ENCODE data around the gene THSD4. TPM values are rescaled to one million over a fixed set of nuclear protein-coding genes. Genes with fewer than 3 reads are reported as not detected.

The THSD4 gene
- polyA plus RNA-seq, 2 of the 4 experiments (the other 2 are of a cell fraction) = 15.8 to 40.7 TPM

DNA sequence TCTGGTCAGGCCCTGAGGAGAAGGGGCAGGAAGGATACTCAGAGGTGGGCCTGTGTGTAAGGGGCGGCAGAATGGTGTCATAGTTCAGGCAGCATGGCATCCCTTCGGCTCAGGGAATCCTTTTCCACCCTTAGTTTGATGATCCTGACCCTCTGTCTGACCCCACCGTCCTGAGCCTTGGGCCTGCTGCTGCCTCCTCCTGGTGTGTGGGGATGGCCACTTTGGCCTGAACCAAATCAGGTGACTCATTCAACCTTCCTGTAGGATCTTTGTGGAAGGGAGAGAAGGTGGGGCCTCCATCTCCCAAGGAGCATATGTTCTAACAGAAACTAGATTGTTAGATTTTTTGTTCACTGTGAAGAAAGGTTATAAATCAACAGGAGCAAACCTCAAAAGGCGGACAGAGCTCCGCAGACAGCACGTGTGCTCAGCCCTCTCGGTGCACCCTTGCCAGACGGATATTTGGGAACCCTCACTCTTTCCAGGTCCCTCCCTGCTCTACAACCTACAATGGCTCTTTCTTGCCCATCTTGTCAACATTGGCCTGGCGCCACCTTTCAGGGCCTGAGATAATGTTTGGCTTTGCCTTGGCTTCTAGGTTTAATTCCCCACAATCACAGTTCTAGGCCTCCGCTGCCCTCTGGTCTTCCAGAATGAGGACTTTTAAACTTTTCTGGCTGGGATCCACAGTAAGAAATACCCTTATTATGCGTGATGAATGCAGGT lies 21.7 kb downstream of the THSD4 start (continued):
- TF ChIP-seq NR3C1 (IDR thresholded peaks at IDR 0.05) (no peak), CBX8 (IDR thresholded peaks at IDR 0.05) (no peak), MAZ (IDR thresholded peaks at IDR 0.05; ENCODE audit: borderline replicate concordance, low read depth, low read length) (no peak), JUN (IDR thresholded peaks at IDR 0.05) (no peak; a peak in 1 of 5 replicates), FOSB (CRISPR knock-in tag; IDR thresholded peaks at IDR 0.05) (no peak), POLR2A (IDR thresholded peaks at IDR 0.05; ENCODE audit: low read length) (no peak), GATA3 (IDR thresholded peaks at IDR 0.05; ENCODE audit: borderline replicate concordance) (no peak), FOSL2 (IDR thresholded peaks at IDR 0.05) (no peak), FOSL2 (CRISPR knock-in tag; IDR thresholded peaks at IDR 0.05) (peak; percentile 74), TP53 (CRISPR knock-in tag; IDR thresholded peaks at IDR 0.05) (no peak), MYC (IDR thresholded peaks at IDR 0.05; ENCODE audit: borderline replicate concordance, low read length) (no peak), KDM1A (IDR thresholded peaks at IDR 0.05; ENCODE audit: low read depth) (no peak), HOXA7 (CRISPR knock-in tag; IDR thresholded peaks at IDR 0.05) (no peak), MAFK (IDR thresholded peaks at IDR 0.05; ENCODE audit: partially characterized antibody) (no peak), RNF2 (IDR thresholded peaks at IDR 0.05; ENCODE audit: borderline replicate concordance, low read depth) (no peak), NFE2L2 (conservative IDR thresholded peaks at IDR 0.05; ENCODE audit: low read length) (no peak), TFCP2L1 (CRISPR knock-in tag; IDR thresholded peaks at IDR 0.05) (no peak), KDM5A (IDR thresholded peaks at IDR 0.05) (no peak), JUNB (IDR thresholded peaks at IDR 0.05) (peak; percentile 6; the same call in 1 of the 2 replicates), ZSCAN20 (CRISPR knock-in tag; IDR thresholded peaks at IDR 0.05) (no peak), ZC3H11A (IDR thresholded peaks at IDR 0.05) (no peak), FOXS1 (CRISPR knock-in tag; IDR thresholded peaks at IDR 0.05) (no peak), EHMT2 (IDR thresholded peaks at IDR 0.05; ENCODE audit: low read depth) (no peak), CEBPB (IDR thresholded peaks at IDR 0.05) (no peak), HDAC2 (IDR thresholded peaks at IDR 0.05) (no peak), EP300 (IDR thresholded peaks at IDR 0.05) (no peak), CHD2 (IDR thresholded peaks at IDR 0.05; ENCODE audit: low read length, partially characterized antibody) (no peak), PHF8 (IDR thresholded peaks at IDR 0.05; ENCODE audit: borderline replicate concordance, low read depth) (no peak), CHD4 (IDR thresholded peaks at IDR 0.05; ENCODE audit: borderline replicate concordance) (no peak), BHLHE40 (IDR thresholded peaks at IDR 0.05; ENCODE audit: low read depth, low read length) (no peak), POLR2AphosphoS2 (conservative IDR thresholded peaks at IDR 0.05; ENCODE audit: low read length) (no peak), RFX5 (IDR thresholded peaks at IDR 0.05) (no peak), SMC3 (IDR thresholded peaks at IDR 0.05) (0 out of 3 replicates have a peak, but pooled peaks have one; percentile 7)
- TF ChIP-seq, protein P1, sequence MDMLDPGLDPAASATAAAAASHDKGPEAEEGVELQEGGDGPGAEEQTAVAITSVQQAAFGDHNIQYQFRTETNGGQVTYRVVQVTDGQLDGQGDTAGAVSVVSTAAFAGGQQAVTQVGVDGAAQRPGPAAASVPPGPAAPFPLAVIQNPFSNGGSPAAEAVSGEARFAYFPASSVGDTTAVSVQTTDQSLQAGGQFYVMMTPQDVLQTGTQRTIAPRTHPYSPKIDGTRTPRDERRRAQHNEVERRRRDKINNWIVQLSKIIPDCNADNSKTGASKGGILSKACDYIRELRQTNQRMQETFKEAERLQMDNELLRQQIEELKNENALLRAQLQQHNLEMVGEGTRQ (IDR thresholded peaks at IDR 0.05) = no peak
- TF ChIP-seq, protein P2, sequence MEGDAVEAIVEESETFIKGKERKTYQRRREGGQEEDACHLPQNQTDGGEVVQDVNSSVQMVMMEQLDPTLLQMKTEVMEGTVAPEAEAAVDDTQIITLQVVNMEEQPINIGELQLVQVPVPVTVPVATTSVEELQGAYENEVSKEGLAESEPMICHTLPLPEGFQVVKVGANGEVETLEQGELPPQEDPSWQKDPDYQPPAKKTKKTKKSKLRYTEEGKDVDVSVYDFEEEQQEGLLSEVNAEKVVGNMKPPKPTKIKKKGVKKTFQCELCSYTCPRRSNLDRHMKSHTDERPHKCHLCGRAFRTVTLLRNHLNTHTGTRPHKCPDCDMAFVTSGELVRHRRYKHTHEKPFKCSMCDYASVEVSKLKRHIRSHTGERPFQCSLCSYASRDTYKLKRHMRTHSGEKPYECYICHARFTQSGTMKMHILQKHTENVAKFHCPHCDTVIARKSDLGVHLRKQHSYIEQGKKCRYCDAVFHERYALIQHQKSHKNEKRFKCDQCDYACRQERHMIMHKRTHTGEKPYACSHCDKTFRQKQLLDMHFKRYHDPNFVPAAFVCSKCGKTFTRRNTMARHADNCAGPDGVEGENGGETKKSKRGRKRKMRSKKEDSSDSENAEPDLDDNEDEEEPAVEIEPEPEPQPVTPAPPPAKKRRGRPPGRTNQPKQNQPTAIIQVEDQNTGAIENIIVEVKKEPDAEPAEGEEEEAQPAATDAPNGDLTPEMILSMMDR (IDR thresholded peaks at IDR 0.05) = no peak; the same call in 1 of the 3 replicates
- TF ChIP-seq, protein P3, sequence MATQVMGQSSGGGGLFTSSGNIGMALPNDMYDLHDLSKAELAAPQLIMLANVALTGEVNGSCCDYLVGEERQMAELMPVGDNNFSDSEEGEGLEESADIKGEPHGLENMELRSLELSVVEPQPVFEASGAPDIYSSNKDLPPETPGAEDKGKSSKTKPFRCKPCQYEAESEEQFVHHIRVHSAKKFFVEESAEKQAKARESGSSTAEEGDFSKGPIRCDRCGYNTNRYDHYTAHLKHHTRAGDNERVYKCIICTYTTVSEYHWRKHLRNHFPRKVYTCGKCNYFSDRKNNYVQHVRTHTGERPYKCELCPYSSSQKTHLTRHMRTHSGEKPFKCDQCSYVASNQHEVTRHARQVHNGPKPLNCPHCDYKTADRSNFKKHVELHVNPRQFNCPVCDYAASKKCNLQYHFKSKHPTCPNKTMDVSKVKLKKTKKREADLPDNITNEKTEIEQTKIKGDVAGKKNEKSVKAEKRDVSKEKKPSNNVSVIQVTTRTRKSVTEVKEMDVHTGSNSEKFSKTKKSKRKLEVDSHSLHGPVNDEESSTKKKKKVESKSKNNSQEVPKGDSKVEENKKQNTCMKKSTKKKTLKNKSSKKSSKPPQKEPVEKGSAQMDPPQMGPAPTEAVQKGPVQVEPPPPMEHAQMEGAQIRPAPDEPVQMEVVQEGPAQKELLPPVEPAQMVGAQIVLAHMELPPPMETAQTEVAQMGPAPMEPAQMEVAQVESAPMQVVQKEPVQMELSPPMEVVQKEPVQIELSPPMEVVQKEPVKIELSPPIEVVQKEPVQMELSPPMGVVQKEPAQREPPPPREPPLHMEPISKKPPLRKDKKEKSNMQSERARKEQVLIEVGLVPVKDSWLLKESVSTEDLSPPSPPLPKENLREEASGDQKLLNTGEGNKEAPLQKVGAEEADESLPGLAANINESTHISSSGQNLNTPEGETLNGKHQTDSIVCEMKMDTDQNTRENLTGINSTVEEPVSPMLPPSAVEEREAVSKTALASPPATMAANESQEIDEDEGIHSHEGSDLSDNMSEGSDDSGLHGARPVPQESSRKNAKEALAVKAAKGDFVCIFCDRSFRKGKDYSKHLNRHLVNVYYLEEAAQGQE (IDR thresholded peaks at IDR 0.05) = no peak
- TF ChIP-seq, protein P4, sequence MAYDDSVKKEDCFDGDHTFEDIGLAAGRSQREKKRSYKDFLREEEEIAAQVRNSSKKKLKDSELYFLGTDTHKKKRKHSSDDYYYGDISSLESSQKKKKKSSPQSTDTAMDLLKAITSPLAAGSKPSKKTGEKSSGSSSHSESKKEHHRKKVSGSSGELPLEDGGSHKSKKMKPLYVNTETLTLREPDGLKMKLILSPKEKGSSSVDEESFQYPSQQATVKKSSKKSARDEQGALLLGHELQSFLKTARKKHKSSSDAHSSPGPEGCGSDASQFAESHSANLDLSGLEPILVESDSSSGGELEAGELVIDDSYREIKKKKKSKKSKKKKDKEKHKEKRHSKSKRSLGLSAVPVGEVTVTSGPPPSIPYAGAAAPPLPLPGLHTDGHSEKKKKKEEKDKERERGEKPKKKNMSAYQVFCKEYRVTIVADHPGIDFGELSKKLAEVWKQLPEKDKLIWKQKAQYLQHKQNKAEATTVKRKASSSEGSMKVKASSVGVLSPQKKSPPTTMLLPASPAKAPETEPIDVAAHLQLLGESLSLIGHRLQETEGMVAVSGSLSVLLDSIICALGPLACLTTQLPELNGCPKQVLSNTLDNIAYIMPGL (CRISPR knock-in tag; IDR thresholded peaks at IDR 0.05; ENCODE audit: borderline replicate concordance) = no peak
- TF ChIP-seq, protein P5, sequence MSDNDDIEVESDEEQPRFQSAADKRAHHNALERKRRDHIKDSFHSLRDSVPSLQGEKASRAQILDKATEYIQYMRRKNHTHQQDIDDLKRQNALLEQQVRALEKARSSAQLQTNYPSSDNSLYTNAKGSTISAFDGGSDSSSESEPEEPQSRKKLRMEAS (IDR thresholded peaks at IDR 0.05) = no peak

Measured in A549 (cell line).